Measurements from ENCODE around the gene TENM3. TPM values are rescaled to one million over a fixed set of nuclear protein-coding genes. Genes with fewer than 3 reads are reported as not detected.

The TENM3 gene
- total and polyA plus RNA-seq, 3 donors from 2014 or later, result 10.9 to 42.7 (median 42.2) TPM

DNA sequence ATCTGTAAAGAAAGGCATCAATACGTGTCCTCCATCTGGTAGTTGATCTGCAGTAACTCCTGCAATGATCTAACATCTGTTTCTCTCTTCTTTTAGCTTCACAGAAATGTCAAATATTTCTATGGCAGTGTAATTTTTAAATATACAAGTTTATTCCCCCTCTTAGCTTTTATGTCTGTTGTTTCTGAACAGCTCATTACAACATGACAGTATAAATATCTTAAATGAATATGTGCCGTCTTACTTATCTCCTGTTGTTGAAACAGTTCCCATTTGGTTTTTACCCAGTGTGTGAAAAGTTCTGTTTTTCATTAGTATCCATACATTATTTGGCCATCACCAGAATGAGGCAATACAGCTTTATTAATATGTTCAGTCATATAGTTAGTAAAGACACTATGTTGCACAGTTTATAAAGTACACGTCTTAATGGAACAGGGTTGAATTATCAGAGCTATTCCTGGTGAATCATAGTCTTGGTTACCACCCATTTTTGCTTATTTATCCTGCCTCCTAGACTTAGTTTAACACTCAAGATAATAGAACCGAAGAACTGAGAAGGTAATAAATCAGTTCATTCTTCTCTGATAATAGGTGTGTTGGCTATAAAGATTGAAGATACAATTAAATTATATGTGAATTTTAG lies 321.6 kb downstream of the TENM3 start:
- intact Hi-C loops (cut with DNase I; ENCODE audit: low total_unique reads), result no loop called here
- TF ChIP-seq POLR2A (IDR thresholded peaks at IDR 0.05), result no peak
- TF ChIP-seq, protein P1, sequence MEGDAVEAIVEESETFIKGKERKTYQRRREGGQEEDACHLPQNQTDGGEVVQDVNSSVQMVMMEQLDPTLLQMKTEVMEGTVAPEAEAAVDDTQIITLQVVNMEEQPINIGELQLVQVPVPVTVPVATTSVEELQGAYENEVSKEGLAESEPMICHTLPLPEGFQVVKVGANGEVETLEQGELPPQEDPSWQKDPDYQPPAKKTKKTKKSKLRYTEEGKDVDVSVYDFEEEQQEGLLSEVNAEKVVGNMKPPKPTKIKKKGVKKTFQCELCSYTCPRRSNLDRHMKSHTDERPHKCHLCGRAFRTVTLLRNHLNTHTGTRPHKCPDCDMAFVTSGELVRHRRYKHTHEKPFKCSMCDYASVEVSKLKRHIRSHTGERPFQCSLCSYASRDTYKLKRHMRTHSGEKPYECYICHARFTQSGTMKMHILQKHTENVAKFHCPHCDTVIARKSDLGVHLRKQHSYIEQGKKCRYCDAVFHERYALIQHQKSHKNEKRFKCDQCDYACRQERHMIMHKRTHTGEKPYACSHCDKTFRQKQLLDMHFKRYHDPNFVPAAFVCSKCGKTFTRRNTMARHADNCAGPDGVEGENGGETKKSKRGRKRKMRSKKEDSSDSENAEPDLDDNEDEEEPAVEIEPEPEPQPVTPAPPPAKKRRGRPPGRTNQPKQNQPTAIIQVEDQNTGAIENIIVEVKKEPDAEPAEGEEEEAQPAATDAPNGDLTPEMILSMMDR (IDR thresholded peaks at IDR 0.05), result no peak

DNA sequence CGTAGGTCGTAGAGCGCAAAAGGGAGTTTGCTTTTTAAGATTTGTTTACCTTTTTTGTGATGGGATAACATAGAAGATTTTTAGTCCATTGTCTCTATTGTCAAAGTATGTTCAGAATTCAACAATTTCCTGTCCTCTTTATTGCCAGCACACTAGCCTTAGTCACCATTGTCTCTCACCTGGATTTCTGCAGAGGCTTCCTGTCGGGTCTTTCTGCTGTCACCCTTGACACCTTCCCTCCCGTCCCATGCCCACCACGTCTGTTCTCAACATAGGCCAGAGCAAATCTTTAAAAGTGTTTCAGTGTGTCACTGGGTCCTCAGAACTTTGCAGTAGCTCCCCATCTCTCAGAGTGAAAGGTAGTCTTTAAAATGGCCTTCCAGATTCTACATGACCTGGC lies 323.9 kb downstream of the TENM3 start:
- Histone ChIP-seq H3K36me3 (ENCODE audit: low read depth, missing control alignments) (no peaks in the 10 kb centered on the region), H3K4me3 (no peak overlapping the region), H3K9me3 (no peaks in the 10 kb centered on the region), H3K27me3 (no peaks in the 10 kb centered on the region), H3K4me1 (no peaks in the 10 kb centered on the region), H3K27ac (no peak overlapping the region)
- no peak for DNase-seq
- TF ChIP-seq POLR2A (IDR thresholded peaks at IDR 0.05), result no peak
- TF ChIP-seq, protein P1 (IDR thresholded peaks at IDR 0.05), result no peak
- 75 to 78% methylated on average over 6 of the region's 6 CpGs for WGBS, 2 donors
- intact Hi-C loops (cut with DNase I; ENCODE audit: low total_unique reads), result no loop called here

More for the DNA sequence above, 321.6 kb downstream of the TENM3 start:
- no peak overlapping the region for H3K4me3 ChIP-seq
- H3K36me3 ChIP-seq (ENCODE audit: low read depth, missing control alignments), result no peaks in the 10 kb centered on the region
- DNase-seq, result no peak
- WGBS, 2 donors, result 81 to 82% methylated on average over 4 of the region's 4 CpGs
- no peak overlapping the region for H3K27ac ChIP-seq
- no peaks in the 10 kb centered on the region for H3K4me1 ChIP-seq
- no peaks in the 10 kb centered on the region for H3K27me3 ChIP-seq
- no peaks in the 10 kb centered on the region for H3K9me3 ChIP-seq

DNA sequence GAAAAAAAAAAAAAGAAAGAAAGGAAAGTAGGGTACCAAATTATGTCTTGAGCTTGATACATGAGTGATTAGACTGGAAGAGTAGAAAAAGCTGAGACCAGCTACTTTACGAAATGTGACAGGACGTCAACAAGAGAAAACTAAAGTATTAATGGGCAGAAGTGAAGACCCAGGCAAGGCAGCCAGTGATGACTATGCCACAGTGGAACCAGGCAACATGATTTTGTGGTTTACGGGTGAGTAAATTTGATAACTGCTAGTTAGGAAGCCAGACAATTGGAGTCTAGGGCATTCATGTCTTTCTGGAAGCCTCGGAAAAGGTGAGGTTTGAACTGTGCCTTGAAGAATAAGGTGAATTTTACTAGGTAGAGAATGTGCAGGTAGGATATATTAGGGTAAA lies 326.4 kb downstream of the TENM3 start:
- Histone ChIP-seq H3K36me3 (ENCODE audit: low read depth, missing control alignments) (no peaks in the 10 kb centered on the region), H3K4me3 (no peak overlapping the region), H3K9me3 (no peaks in the 10 kb centered on the region), H3K27me3 (no peaks in the 10 kb centered on the region), H3K27ac (no peak overlapping the region), H3K4me1 (no peaks in the 10 kb centered on the region)
- no peak for TF ChIP-seq POLR2A (IDR thresholded peaks at IDR 0.05)
- TF ChIP-seq, protein P1 (IDR thresholded peaks at IDR 0.05), result no peak
- DNase-seq, result no peak
- 93% methylated on average over 4 of the region's 4 CpGs for WGBS, 2 donors
- intact Hi-C loops (cut with DNase I; ENCODE audit: low total_unique reads), result no loop called here

DNA sequence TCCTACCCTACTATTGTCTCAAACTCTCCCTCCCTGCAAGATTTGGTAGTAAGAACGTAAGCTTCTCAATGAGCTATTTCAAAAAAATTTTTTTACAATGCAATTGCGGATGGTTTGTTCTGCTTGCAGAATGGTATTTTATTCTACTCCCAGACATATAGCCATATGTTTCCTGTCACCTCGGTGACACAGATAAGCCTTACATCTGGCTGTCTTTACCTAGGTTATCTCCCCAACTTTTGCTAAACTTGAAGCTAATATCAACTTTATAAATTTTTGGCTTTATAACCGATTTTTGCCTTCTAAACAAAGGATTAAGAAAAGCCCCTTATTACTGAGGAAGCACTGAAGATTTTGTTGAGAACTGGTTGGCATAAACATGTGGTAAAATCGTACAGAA lies 331.5 kb downstream of the TENM3 start:
- WGBS, 2 donors, result 78 to 81% methylated on average over 5 of the region's 5 CpGs
- H3K36me3 ChIP-seq (ENCODE audit: low read depth, missing control alignments), result no peaks in the 10 kb centered on the region
- H3K4me1 ChIP-seq, result no peaks in the 10 kb centered on the region
- no peak for TF ChIP-seq POLR2A (IDR thresholded peaks at IDR 0.05)
- TF ChIP-seq, protein P1 (IDR thresholded peaks at IDR 0.05), result no peak
- H3K9me3 ChIP-seq, result no peaks in the 10 kb centered on the region
- no peaks in the 10 kb centered on the region for H3K27me3 ChIP-seq
- intact Hi-C loops (cut with DNase I; ENCODE audit: low total_unique reads), result no loop called here
- no peak overlapping the region for H3K27ac ChIP-seq
- no peak for DNase-seq
- H3K4me3 ChIP-seq, result no peak overlapping the region

DNA sequence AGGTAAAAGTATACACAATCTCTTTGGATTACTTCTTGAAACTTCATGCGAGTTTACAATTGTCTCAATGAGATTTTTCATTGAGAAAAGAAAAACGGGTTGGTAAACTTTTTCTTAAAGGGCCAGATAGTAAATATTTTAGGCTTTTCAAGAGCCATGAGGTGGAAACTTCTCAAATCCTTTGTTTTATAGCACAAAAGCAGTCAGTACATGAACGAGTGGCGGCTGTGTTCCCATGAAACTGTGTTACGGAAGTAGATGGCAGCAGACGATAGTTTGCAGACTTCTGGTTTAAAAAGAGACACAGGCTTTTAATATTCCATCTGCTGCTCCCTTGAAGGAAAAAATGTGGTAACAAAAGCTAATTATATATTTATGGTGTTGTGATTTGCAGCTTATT lies 332.0 kb downstream of the TENM3 start:
- H3K36me3 ChIP-seq (ENCODE audit: low read depth, missing control alignments), result no peaks in the 10 kb centered on the region
- H3K27me3 ChIP-seq, result no peaks in the 10 kb centered on the region
- no peaks in the 10 kb centered on the region for H3K9me3 ChIP-seq
- WGBS, 2 donors, result 57 to 63% methylated on average over 6 of the region's 6 CpGs
- no peak overlapping the region for H3K27ac ChIP-seq
- H3K4me3 ChIP-seq, result no peak overlapping the region
- TF ChIP-seq POLR2A (IDR thresholded peaks at IDR 0.05), result no peak
- TF ChIP-seq, protein P1 (IDR thresholded peaks at IDR 0.05), result no peak
- intact Hi-C loops (cut with DNase I; ENCODE audit: low total_unique reads), result no loop called here
- no peaks in the 10 kb centered on the region for H3K4me1 ChIP-seq
- no peak for DNase-seq

All from testis (tissue), 3 donors.